Loucy (cell line): ENCODE measurements around the gene RHBDD3.

Experiments used
- H2AFZ ChIP-seq: fragments of 200-600 bp; sonication (generic); 2 replicates; pipeline ENCODE4 v1.6.0; 2016; ENCODE audit warnings: antibody characterized with exemption, mild to moderate bottlenecking, low read length, moderate library complexity
- H3F3A ChIP-seq: fragments of 200-600 bp; 2 replicates; pipeline ENCODE4 v1.6.0; 2016; ENCODE audit warnings: antibody characterized with exemption, low read depth, mild to moderate bottlenecking
- H3K27me3 ChIP-seq: fragments of 200-600 bp; sonication (generic); 2 replicates; pipeline ENCODE4 v1.6.1; 2014; ENCODE audit warnings: low read length, mild to moderate bottlenecking; ENCODE audit not compliant: insufficient read depth, poor library complexity, severe bottlenecking
- H3K36me3 ChIP-seq: fragments of 200-600 bp; sonication (generic); 2 replicates; pipeline ENCODE4 v1.6.1; 2016; ENCODE audit warnings: low read length; ENCODE audit not compliant: insufficient read depth
- H3K4me1 ChIP-seq: fragments of 200-600 bp; sonication (generic); 2 replicates; pipeline ENCODE4 v1.5.1; 2014; ENCODE audit warnings: low read length, mild to moderate bottlenecking; ENCODE audit not compliant: insufficient read depth, poor library complexity, severe bottlenecking
- H3K4me2 ChIP-seq: fragments of 200-600 bp; sonication (generic); 2 replicates; pipeline ENCODE4 v1.6.0; 2014; ENCODE audit warnings: antibody characterized with exemption, low read length, low read depth, mild to moderate bottlenecking; ENCODE audit not compliant: poor library complexity, severe bottlenecking
- H3K4me3 ChIP-seq: fragments of 200-600 bp; sonication (generic); 2 replicates; pipeline ENCODE4 v1.5.1; 2014; ENCODE audit warnings: low read length, mild to moderate bottlenecking, mixed read lengths; ENCODE audit not compliant: poor library complexity, severe bottlenecking
- H3K79me2 ChIP-seq: fragments of 200-600 bp; sonication (generic); 2 replicates; pipeline ENCODE4 v1.6.1; 2014; ENCODE audit warnings: low read length; ENCODE audit not compliant: insufficient read depth
- H3K9ac ChIP-seq: fragments of 200-600 bp; sonication (generic); 2 replicates; pipeline ENCODE4 v1.6.0; 2014; ENCODE audit warnings: mild to moderate bottlenecking, low read depth, low read length, moderate library complexity; ENCODE audit not compliant: poor library complexity, severe bottlenecking
- H3K9me2 ChIP-seq: fragments of 200-600 bp; sonication (generic); replicated peaks from 2 replicates; pipeline ENCODE4 v1.6.1; 2016; ENCODE audit warnings: low read depth, low read length, mixed read lengths
- H3K9me3 ChIP-seq: fragments of 200-600 bp; sonication (generic); 2 replicates; pipeline ENCODE4 v1.6.1; 2014; ENCODE audit warnings: mild to moderate bottlenecking, antibody characterized with exemption, low read length, low read depth; ENCODE audit not compliant: insufficient read depth
- H4K20me1 ChIP-seq: fragments of 200-600 bp; sonication (generic); 2 replicates; pipeline ENCODE4 v1.6.0; 2014; ENCODE audit warnings: antibody characterized with exemption, low read length, mild to moderate bottlenecking; ENCODE audit not compliant: insufficient read depth, poor library complexity, severe bottlenecking
- EZH2phosphoT487 ChIP-seq: fragments of 200-600 bp; IDR thresholded peaks from 2 replicates; pipeline ENCODE4 v1.6.1; 2018; ENCODE audit warnings: antibody characterized with exemption, mild to moderate bottlenecking, moderate library complexity, borderline replicate concordance
- TF ChIP-seq, protein P1 (sequence below): fragments of 200-600 bp; sonication (generic); conservative IDR thresholded peaks from 2 replicates; pipeline ENCODE4 v1.5.1; 2014; ENCODE audit warnings: mild to moderate bottlenecking, antibody characterized with exemption, low read length

RHBDD3 gene

DNA sequence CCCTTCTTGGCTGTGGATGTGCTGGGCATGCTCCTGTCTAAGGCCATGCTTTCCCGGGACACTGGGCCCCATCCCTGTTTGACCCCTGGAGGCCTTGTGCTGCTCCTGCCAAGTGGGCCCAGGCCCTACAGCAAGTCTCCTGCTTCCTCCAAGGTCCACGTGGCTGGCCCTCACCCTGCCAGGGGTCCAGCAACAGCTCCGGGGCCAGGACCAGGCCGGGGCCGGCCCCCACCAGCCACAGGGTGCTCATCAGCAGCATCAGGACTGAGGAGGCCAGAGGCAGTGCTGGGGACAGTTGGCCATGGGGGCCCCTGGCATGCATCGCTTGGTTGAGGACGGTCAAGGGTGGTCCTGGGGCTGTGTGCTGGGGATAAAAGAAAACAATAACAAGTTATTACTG, 2.5 kb downstream of the RHBDD3 start:
- Histone ChIP-seq H3K36me3 (peaks cover 13% of the 10 kb centered on the region), H3K4me1 (peaks cover 25% of the 10 kb centered on the region), H3K27me3 (peaks cover 6% of the 10 kb centered on the region), H3K9ac (no peak overlapping the region), H3K9me3 (no peaks in the 10 kb centered on the region), H2AFZ (no peak overlapping the region), H3K9me2 (no peaks in the 10 kb centered on the region), H3K4me3 (no peak overlapping the region), H3F3A (0 out of 2 replicates have a peak, but pooled peaks cover 3% of the 10 kb centered on the region), H3K4me2 (no peak overlapping the region), H3K79me2 (peaks cover 52% of the 10 kb centered on the region), H4K20me1 (peaks cover 25% of the 10 kb centered on the region)
- TF ChIP-seq, protein P1, sequence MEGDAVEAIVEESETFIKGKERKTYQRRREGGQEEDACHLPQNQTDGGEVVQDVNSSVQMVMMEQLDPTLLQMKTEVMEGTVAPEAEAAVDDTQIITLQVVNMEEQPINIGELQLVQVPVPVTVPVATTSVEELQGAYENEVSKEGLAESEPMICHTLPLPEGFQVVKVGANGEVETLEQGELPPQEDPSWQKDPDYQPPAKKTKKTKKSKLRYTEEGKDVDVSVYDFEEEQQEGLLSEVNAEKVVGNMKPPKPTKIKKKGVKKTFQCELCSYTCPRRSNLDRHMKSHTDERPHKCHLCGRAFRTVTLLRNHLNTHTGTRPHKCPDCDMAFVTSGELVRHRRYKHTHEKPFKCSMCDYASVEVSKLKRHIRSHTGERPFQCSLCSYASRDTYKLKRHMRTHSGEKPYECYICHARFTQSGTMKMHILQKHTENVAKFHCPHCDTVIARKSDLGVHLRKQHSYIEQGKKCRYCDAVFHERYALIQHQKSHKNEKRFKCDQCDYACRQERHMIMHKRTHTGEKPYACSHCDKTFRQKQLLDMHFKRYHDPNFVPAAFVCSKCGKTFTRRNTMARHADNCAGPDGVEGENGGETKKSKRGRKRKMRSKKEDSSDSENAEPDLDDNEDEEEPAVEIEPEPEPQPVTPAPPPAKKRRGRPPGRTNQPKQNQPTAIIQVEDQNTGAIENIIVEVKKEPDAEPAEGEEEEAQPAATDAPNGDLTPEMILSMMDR: no peak
- TF ChIP-seq EZH2phosphoT487: no peak

- Histone ChIP-seq H3K9ac (no peak overlapping the region), H3K4me1 (peaks cover 14% of the 10 kb centered on the region), H3F3A (0 out of 2 replicates have a peak, but pooled peaks cover 3% of the 10 kb centered on the region), H3K9me3 (no peaks in the 10 kb centered on the region), H4K20me1 (peaks cover 10% of the 10 kb centered on the region), H3K9me2 (no peaks in the 10 kb centered on the region), H3K4me2 (no peak overlapping the region), H3K27me3 (peaks cover 6% of the 10 kb centered on the region), H2AFZ (no peak overlapping the region), H3K36me3 (peaks cover 26% of the 10 kb centered on the region; the same call in 1 of the 2 replicates), H3K4me3 (no peak overlapping the region), H3K79me2 (peaks cover 37% of the 10 kb centered on the region)
- TF ChIP-seq, protein P1: no peak
- TF ChIP-seq EZH2phosphoT487: no peak
These were observed 3.9 kb downstream of the RHBDD3 start for GRCh38 chr22:29263791-29264276.

- Histone ChIP-seq H3K9ac (no peak overlapping the region), H3K9me3 (no peaks in the 10 kb centered on the region), H3K9me2 (no peaks in the 10 kb centered on the region), H3K27me3 (no peaks in the 10 kb centered on the region), H4K20me1 (no peaks in the 10 kb centered on the region), H2AFZ (no peak overlapping the region), H3F3A (0 out of 2 replicates have a peak, but pooled peaks cover 3% of the 10 kb centered on the region), H3K4me3 (no peak overlapping the region), H3K4me1 (peaks cover 2% of the 10 kb centered on the region), H3K36me3 (peaks cover 52% of the 10 kb centered on the region; the same call in 1 of the 2 replicates), H3K79me2 (peaks cover 7% of the 10 kb centered on the region), H3K4me2 (no peak overlapping the region)
- TF ChIP-seq EZH2phosphoT487: no peak
- TF ChIP-seq, protein P1: no peak
These were observed 7.0 kb downstream of the RHBDD3 start for GRCh38 chr22:29260601-29261315.
